OCI-LY7 (cell line): Measurements from ENCODE around the gene PCDHB11.
"Not testable (repeated sequence)": the region's sequence is repeated elsewhere in the genome, so short reads cannot be mapped to it uniquely, and the experiment has no call there.

Source experiments
- EZH2phosphoT487 ChIP-seq: fragments of 200-600 bp; sonication (generic); IDR thresholded peaks from 2 replicates; pipeline ENCODE4 v1.6.1; 2018; ENCODE audit warnings: low read depth, borderline replicate concordance, mild to moderate bottlenecking, mixed run types, antibody characterized with exemption, low read length, moderate library complexity, mixed read lengths
- TF ChIP-seq, protein P1 (sequence below): fragments of 200-600 bp; sonication (generic); conservative IDR thresholded peaks from 2 replicates; pipeline ENCODE4 v1.5.1; 2014; ENCODE audit warnings: mild to moderate bottlenecking, antibody characterized with exemption, low read length, moderate library complexity, mixed read lengths

DNA sequence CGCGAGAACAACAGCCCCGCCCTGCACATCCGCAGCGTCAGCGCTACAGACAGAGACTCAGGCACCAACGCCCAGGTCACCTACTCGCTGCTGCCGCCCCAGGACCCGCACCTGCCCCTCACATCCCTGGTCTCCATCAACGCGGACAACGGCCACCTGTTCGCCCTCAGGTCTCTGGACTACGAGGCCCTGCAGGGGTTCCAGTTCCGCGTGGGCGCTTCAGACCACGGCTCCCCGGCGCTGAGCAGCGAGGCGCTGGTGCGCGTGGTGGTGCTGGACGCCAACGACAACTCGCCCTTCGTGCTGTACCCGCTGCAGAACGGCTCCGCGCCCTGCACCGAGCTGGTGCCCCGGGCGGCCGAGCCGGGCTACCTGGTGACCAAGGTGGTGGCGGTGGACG is 16.1 kb downstream of the PCDHB11 start:
- TF ChIP-seq, protein P1, sequence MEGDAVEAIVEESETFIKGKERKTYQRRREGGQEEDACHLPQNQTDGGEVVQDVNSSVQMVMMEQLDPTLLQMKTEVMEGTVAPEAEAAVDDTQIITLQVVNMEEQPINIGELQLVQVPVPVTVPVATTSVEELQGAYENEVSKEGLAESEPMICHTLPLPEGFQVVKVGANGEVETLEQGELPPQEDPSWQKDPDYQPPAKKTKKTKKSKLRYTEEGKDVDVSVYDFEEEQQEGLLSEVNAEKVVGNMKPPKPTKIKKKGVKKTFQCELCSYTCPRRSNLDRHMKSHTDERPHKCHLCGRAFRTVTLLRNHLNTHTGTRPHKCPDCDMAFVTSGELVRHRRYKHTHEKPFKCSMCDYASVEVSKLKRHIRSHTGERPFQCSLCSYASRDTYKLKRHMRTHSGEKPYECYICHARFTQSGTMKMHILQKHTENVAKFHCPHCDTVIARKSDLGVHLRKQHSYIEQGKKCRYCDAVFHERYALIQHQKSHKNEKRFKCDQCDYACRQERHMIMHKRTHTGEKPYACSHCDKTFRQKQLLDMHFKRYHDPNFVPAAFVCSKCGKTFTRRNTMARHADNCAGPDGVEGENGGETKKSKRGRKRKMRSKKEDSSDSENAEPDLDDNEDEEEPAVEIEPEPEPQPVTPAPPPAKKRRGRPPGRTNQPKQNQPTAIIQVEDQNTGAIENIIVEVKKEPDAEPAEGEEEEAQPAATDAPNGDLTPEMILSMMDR: not testable (repeated sequence)
- TF ChIP-seq EZH2phosphoT487: not testable (repeated sequence)
